ENCODE measurements around the gene FXYD6. TPM values are rescaled to one million over a fixed set of nuclear protein-coding genes. Genes with fewer than 3 reads are reported as not detected.

FXYD6 gene
- total and polyA plus RNA-seq, 11 donors, result 24.6 to 54.0 (median 39.5) TPM

- TF ChIP-seq POLR2A (IDR thresholded peaks at IDR 0.05), result no peak
- TF ChIP-seq CTCF (IDR thresholded peaks at IDR 0.05), result no peak
- peaks cover 0 to 6% (median 0%) of the 10 kb centered on the region in 9 donors for H3K36me3 ChIP-seq
- DNase-seq (no peak), ATAC-seq (no peak)
- H3K27me3 ChIP-seq, result peaks cover 0 to 2% (median 0%) of the 10 kb centered on the region in 9 donors
- H3K4me1 ChIP-seq, result peaks cover 9 to 81% (median 51%) of the 10 kb centered on the region in 12 donors
- intact Hi-C loops (cut with DNase I), result no loop called here
- H3K9me3 ChIP-seq, result no peaks in the 10 kb centered on the region
- peak overlapping the region in 7 of 12 donors; percentile 76 to 95 (median 89) for H3K27ac ChIP-seq
- 64 to 70% (median 67%) methylated on average over 1 of the region's 1 CpG for WGBS, 4 donors
- no peak overlapping the region for H3K4me3 ChIP-seq
These were observed 13.1 kb downstream of the FXYD6 start for GRCh38 chr11:117863383-117863782.

GRCh38 chr11:117862753-117863152 is 13.7 kb downstream of the FXYD6 start:
- intact Hi-C loops (cut with DNase I), result no loop called here
- H3K9me3 ChIP-seq, result no peaks in the 10 kb centered on the region
- no peak for ATAC-seq

GRCh38 chr11:117862019-117862725 is 14.3 kb downstream of the FXYD6 start:
- Histone ChIP-seq H3K36me3 (peaks cover 0 to 6% (median 0%) of the 10 kb centered on the region in 9 donors), H3K27ac (peak overlapping the region; percentile 7 to 95 (median 88)), H3K4me3 (peak overlapping the region in 7 of 12 donors; percentile 3 to 23 (median 15)), H3K4me1 (peaks cover 9 to 82% (median 58%) of the 10 kb centered on the region in 12 donors), H3K27me3 (no peaks in the 10 kb centered on the region), H3K9me3 (no peaks in the 10 kb centered on the region)
- peak in 2 of 5 donors; percentile 17 to 34 for DNase-seq
- intact Hi-C loops (cut with DNase I), result no loop called here
- WGBS, 4 donors, result 35 to 51% (median 40%) methylated on average over 12 of the region's 12 CpGs
- TF ChIP-seq CTCF (IDR thresholded peaks at IDR 0.05) (no peak), POLR2A (IDR thresholded peaks at IDR 0.05) (no peak)
- peak in 3 of 4 donors; percentile 18 to 31 (median 31) for ATAC-seq

More at GRCh38 chr11:117862753-117863152, 13.7 kb downstream of the FXYD6 start:
- Histone ChIP-seq H3K36me3 (peaks cover 0 to 6% (median 0%) of the 10 kb centered on the region in 9 donors), H3K4me1 (peaks cover 9 to 80% (median 58%) of the 10 kb centered on the region in 12 donors), H3K4me3 (no peak overlapping the region), H3K27ac (peak overlapping the region; percentile 7 to 95 (median 88)), H3K27me3 (no peaks in the 10 kb centered on the region)
- no peak for DNase-seq
- TF ChIP-seq CTCF (IDR thresholded peaks at IDR 0.05) (no peak), POLR2A (IDR thresholded peaks at IDR 0.05) (no peak)
- WGBS, 4 donors, result 40 to 79% (median 63%) methylated on average over 1 of the region's 1 CpG
